ENCODE results near the gene EPHA1.
"Not testable (repeated sequence)": the region's sequence is repeated elsewhere in the genome, so short reads cannot be mapped to it uniquely, and the experiment has no call there.

Gene EPHA1

DNA sequence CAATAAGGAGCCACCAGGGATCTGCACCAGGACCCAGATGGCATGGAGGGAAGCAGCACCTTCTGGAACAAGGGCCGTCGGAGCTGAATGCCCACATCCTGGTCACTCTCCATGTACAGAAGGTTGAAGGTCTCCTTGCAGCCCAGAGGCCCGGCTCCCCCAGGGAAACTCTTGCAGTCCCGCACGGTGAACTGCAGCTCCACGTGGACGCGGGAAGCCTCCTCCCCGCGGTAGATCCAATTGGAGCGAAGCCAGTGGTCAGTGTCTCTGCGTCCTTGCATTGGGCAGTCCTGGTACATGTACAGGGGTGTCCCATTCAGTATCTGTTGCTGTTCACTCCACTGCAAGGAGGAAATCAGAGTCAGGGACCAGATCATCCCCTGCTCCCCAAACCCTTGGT, 7.4 kb downstream of the EPHA1 start:
- DNase-seq = no peak

- no peak for DNase-seq
Observed at GRCh38 chr7:143399642-143400041, 9.0 kb downstream of the EPHA1 start.

- DNase-seq = no peak
Observed at GRCh38 chr7:143399151-143399550, 9.5 kb downstream of the EPHA1 start.

GRCh38 chr7:143398616-143399015, 10.0 kb downstream of the EPHA1 start:
- no peak for DNase-seq

GRCh38 chr7:143397710-143398530, 10.7 kb downstream of the EPHA1 start:
- no peak for DNase-seq

- no peak for DNase-seq
Observed at GRCh38 chr7:143396625-143397556, 11.8 kb downstream of the EPHA1 start.

GRCh38 chr7:143396182-143396581, 12.5 kb downstream of the EPHA1 start:
- no peak for DNase-seq

DNA sequence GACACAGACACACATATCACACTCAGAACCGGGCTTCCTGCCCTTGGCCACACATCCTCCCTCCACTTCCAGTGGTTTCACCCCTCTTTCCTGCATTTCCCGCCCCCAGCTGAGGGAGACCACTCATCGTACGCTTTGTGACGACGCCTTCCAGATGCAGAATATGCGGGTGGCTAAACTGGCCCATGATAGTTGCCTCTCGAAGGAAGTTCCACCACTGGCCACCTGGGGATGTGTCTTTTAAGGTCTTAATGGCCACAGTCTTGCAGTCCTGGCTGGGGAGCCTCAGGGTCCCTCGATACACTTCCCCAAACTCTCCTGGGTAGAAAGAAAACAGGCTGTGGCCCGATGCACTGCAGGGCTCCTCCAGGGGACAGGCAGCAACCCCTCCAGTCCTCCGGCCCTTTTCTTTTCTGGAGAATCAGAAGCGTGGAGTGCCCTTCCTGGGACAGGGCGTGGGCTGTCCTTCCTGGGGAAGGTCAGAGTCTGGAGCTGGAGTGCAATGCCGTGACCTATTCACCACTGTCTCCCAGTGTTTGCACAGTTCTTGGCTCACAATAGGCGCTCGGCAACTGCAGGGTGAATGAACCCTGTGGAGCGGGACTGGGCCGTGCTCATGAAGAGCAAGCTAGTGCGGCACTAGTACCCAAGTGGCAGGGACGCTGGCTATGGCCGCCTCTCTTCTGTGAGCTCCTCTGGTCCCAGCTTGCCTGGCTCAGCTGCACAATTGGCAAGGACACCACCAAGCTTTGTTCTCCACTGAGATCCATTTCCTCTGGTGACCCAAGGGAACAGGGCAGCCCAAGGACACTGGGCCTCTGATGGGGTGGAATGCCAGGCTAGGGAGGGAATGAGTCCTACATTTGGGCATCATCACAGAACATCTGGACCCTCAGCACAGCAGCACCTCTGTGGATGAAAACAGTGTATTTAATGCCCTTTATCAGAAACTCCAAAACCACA, 13.2 kb downstream of the EPHA1 start:
- no peak for DNase-seq

DNA sequence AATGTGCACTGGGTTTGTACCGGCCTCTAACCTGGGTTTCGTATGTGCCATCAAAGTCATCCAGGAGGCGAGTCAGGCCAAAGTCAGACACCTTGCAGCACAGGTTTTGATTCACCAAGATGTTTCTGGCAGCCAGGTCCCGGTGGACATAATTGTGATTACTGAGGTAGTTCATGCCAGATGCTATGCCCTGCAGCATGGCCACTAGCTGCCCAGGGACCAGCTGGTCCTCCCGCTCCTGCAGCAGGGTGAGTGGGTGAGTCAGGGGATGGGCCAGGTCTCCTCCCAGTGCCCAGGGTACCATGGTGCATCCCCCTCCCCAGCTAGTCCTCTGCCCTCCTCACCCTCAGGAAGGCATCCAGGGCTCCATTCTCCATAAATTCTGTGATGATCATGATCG, 13.9 kb downstream of the EPHA1 start:
- no peak for DNase-seq

DNA sequence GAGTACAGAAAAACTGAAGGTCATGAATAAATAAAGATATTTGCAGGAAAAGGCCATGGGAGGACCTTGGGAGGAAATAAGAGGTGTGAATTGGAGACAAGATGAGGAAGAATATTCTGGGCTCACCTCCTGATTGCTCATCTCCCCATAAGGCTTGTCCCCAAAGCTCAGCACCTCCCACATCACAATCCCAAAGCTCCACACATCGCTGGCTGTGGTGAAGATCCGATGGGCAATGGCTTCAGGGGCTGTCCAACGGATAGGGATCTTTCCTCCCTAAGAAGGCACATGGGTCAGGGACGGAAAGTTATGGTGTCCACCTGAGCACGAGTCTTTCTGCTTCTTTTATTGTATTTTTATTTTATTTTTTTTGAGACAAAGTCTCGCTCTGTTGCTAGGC, 14.6 kb downstream of the EPHA1 start:
- DNase-seq = no peak

DNA sequence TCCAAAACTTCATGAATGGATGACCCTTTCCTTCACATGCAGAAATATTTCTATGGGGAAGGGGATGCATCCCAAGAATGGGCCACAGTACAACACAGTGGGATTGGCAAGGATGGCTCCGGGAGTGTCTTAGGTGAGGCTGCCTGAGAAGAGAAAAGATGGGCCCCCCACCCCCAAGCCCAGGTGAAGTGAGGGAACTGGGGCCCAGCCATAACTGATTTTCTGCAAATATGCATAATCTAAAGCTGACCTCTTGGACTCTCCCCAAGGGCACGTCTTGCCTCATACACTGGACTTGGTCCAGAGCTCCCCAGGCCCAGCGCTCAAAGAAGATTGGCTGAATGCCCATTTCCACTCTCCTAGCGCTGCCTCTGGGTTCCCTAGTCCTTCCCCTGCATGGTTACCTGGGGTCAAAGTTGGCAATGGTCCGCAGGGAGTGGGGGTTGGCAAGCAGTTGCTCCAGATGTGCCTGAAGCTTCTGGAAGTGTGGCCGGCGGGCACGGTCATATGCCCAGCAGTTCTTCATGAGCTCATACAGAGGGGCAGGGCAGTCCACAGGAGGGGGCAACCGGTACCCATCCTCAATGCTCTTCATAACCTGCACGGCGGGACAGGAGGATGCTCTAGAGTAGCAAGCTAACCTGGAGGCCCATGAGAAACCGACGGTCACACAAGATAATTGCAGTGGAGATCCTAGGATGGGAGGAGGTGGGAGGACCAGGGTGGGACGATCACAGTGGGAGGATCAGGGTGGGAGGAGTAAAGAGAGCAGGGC, 15.2 kb downstream of the EPHA1 start:
- no peak for DNase-seq

DNA sequence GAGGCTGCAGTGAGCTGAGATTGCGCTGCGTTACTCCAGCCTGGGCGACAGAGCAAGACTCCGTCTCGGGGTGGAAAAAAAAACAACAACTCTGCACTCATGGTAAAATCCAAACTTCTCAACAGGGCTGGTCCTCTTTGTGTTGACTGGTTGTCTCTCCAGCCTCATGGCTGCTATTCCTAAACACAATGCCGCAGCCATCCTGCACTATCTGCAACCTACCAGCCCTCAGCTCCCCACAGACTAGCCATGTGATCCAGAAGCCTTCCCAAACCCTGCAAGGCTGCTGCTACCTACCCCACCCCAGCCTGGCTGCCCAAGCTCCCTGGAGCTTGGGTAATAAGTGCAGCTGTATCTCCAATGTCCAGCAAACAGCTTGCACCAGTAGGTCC, 15.8 kb downstream of the EPHA1 start:
- DNase-seq = no peak

DNA sequence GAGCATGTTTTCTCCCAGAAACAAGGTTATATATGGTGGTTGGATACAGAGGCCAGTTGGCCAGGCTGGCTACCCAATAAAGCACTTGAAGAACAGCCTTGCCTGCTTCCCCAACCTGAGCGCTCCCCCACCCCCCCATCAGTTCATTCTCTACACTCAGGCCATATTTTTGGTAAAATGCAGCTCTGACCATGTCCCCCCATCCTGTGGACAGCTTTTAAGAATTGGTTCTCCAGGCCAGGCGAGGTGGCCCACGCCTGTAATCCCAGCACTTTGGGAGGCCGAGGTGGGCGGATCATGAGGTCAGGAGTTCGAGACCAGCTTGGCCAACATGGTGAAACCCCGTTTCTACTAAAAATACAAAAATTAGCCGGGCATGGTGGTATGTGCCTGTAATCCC, 16.2 kb downstream of the EPHA1 start:
- DNase-seq = not testable (repeated sequence)

- DNase-seq = peak; percentile 87
Observed at GRCh38 chr7:143391462-143392404, 16.9 kb downstream of the EPHA1 start.

GRCh38 chr7:143390773-143391317, 17.8 kb downstream of the EPHA1 start:
- no peak for DNase-seq

GRCh38 chr7:143390104-143390772, 18.4 kb downstream of the EPHA1 start:
- DNase-seq = no peak

DNA sequence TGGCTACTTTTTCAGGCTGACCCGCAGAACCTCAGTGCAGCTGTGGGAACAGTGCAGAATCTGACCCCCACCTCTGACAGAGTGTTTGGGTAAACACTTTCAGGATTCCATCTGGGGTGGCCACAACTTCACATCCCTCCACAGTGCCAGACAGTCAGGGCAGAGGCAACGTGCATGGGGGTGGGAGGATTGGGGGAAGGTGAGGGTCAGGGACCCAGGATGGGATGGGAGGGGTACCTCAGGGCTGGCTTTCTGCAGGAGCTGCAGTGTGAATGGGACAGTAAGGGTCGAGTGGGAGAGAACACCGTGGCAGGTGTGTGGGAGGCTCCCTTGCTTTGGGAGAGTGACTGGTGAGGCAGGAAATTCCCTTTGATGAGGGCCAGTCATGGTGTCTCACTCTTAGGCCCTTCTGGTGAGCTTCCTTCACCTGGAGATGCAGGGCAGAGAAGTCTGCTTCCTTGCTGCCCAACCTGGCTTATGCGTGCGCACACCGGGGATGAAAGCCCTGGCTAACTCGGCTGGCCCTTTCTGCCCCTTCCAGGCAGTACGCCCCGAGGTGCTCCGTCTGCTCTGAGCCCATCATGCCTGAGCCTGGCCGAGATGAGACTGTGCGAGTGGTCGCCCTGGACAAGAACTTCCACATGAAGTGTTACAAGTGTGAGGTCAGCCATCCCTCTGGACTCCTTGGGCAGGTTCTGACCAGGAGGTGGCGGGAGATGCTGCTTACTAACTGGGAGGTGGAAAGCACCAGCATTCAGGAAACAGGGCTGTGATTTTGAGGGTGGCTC, 19.1 kb downstream of the EPHA1 start:
- no peak for DNase-seq

DNA sequence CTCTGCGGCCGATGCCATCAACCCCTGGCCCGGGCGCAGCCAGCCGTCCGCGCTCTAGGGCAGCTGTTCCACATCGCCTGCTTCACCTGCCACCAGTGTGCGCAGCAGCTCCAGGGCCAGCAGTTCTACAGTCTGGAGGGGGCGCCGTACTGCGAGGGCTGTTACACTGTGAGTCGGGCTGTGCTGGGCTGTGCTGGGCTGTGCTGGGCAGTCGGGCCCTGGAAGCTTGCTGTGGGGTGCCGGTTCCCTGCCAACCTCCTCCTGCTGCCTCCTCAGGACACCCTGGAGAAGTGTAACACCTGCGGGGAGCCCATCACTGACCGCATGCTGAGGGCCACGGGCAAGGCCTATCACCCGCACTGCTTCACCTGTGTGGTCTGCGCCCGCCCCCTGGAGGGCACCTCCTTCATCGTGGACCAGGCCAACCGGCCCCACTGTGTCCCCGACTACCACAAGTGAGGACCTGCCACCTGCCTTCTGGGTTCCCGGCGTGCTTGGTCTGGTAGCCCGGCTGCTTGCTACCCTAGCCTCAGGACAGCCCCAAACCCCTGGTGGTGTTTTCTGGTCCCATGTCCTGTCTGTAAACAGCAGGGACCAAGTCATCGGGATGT, 20.1 kb downstream of the EPHA1 start:
- no peak for DNase-seq

DNA sequence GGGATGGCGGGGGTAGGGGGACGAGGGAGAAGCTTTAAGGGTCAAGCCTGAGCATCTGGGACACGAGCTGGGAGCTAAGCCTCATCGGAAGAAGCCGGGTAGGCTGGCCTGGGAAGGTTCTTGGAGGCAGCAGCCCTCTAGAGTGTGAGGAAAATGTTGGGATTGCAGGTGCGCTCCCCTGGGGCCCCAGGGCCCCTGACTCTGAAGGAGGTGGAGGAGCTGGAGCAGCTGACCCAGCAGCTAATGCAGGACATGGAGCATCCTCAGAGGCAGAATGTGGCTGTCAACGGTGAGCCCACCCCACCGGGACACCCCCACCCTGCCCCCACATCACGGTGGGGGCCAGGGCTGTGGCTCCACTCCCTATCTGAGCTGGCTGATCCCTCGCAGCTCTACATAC, 20.6 kb downstream of the EPHA1 start:
- no peak for DNase-seq

All from fibroblast of skin of right biceps (primary cell).